Measurements from ENCODE around the gene ST6GALNAC4. TPM values are rescaled to one million over a fixed set of nuclear protein-coding genes. Genes with fewer than 3 reads are reported as not detected.
A peak's percentile ranks its signal among the peaks of the same experiment; 100 is the strongest.

The ST6GALNAC4 gene
- total RNA-seq, 1 donor from 2014 or later, result 17.5 TPM

DNA sequence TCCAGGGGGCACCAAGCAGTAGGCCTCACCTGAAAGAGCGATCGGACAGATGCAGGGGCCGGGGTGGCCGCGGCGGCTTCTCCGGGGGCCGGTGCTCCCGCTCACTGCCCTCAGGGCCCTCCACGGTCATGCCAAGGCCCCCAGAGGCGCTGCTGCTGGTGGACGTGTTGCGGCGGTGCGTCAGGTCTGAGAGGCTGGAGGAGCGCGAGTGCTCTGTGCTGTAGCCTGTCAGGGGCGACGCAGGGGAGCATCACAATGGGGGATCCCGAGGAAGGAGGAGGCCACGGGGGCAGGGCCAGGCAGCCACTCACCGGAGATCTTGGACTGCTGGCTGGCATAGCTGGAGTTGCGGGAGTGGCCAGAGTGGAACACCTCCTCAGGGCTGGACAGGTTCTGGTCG is 28.5 kb upstream of the ST6GALNAC4 start:
- H3K9me3 Mint-ChIP-seq, result no peaks in the 10 kb centered on the region
- TF ChIP-seq, protein P1, sequence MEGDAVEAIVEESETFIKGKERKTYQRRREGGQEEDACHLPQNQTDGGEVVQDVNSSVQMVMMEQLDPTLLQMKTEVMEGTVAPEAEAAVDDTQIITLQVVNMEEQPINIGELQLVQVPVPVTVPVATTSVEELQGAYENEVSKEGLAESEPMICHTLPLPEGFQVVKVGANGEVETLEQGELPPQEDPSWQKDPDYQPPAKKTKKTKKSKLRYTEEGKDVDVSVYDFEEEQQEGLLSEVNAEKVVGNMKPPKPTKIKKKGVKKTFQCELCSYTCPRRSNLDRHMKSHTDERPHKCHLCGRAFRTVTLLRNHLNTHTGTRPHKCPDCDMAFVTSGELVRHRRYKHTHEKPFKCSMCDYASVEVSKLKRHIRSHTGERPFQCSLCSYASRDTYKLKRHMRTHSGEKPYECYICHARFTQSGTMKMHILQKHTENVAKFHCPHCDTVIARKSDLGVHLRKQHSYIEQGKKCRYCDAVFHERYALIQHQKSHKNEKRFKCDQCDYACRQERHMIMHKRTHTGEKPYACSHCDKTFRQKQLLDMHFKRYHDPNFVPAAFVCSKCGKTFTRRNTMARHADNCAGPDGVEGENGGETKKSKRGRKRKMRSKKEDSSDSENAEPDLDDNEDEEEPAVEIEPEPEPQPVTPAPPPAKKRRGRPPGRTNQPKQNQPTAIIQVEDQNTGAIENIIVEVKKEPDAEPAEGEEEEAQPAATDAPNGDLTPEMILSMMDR (conservative IDR thresholded peaks at IDR 0.05), result no peak
- peaks cover 11% of the 10 kb centered on the region for H3K36me3 Mint-ChIP-seq
- no peak overlapping the region for H3K27ac Mint-ChIP-seq
- no peaks in the 10 kb centered on the region for H3K27me3 Mint-ChIP-seq
- H3K4me3 Mint-ChIP-seq, result no peak overlapping the region
- DNase-seq (ENCODE audit: extremely low spot score, unreplicated experiment), result no peak
- peaks cover 25% of the 10 kb centered on the region for H3K4me1 Mint-ChIP-seq (ENCODE audit: unreplicated experiment)

- TF ChIP-seq, protein P1 (conservative IDR thresholded peaks at IDR 0.05), result no peak
- peaks cover 11% of the 10 kb centered on the region for H3K36me3 Mint-ChIP-seq
- H3K9me3 Mint-ChIP-seq, result no peaks in the 10 kb centered on the region
- H3K27me3 Mint-ChIP-seq, result no peaks in the 10 kb centered on the region
- H3K27ac Mint-ChIP-seq, result no peak overlapping the region
- DNase-seq (ENCODE audit: extremely low spot score, unreplicated experiment), result no peak
- H3K4me3 Mint-ChIP-seq, result no peak overlapping the region
- H3K4me1 Mint-ChIP-seq (ENCODE audit: unreplicated experiment), result peaks cover 22% of the 10 kb centered on the region
Measured at GRCh38 chr9:127944586-127945218, 27.9 kb upstream of the ST6GALNAC4 start.

- Mint-ChIP-seq H3K27ac (peak overlapping the region; percentile 53), H3K9me3 (no peaks in the 10 kb centered on the region), H3K27me3 (no peaks in the 10 kb centered on the region), H3K36me3 (peaks cover 11% of the 10 kb centered on the region), H3K4me3 (no peak overlapping the region), H3K4me1 (ENCODE audit: unreplicated experiment) (peaks cover 22% of the 10 kb centered on the region)
- TF ChIP-seq, protein P1 (conservative IDR thresholded peaks at IDR 0.05), result peak; percentile 87
- no peak for DNase-seq (ENCODE audit: extremely low spot score, unreplicated experiment)
Measured at GRCh38 chr9:127943731-127944144, 26.9 kb upstream of the ST6GALNAC4 start.

DNA sequence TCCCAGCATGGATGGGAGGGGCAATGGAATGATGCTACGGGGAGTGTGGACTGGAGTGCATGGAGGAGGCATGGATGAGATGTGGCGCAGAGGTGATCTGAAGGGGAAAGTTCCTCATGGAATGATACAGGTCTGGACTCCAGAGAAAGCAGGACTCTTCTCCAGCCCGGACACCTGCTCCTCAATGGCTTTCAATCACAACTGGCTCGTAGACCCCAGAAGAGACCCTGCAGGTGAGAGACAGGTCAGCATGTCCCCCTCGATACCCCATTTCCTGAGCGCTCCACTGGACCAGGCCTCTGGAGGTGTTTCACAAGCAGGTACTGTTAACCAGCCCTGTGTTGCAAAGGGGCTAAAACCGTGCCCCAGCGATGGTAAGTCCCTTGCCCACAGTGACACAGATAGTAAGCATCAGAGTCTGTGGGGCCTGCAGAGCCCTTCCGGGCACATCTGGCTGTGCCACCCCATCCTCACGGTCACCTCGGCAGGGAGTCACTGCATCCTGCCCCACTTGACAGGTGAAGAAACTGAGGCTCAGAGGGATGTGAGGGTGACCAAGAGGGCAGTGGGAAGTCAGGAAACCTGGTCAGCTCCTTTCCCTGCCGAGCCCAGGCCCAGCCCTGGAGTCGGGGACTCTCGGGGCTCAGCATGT is 26.3 kb upstream of the ST6GALNAC4 start:
- Mint-ChIP-seq H3K4me1 (ENCODE audit: unreplicated experiment) (peaks cover 22% of the 10 kb centered on the region), H3K27ac (peak overlapping the region; percentile 44), H3K27me3 (no peaks in the 10 kb centered on the region), H3K4me3 (no peak overlapping the region), H3K36me3 (peaks cover 11% of the 10 kb centered on the region), H3K9me3 (no peaks in the 10 kb centered on the region)
- no peak for DNase-seq (ENCODE audit: extremely low spot score, unreplicated experiment)
- TF ChIP-seq, protein P1 (conservative IDR thresholded peaks at IDR 0.05), result no peak

- H3K27me3 Mint-ChIP-seq, result no peaks in the 10 kb centered on the region
- no peaks in the 10 kb centered on the region for H3K9me3 Mint-ChIP-seq
- H3K4me1 Mint-ChIP-seq (ENCODE audit: unreplicated experiment), result peaks cover 23% of the 10 kb centered on the region
- peaks cover 7% of the 10 kb centered on the region for H3K36me3 Mint-ChIP-seq
- H3K4me3 Mint-ChIP-seq, result no peak overlapping the region
- H3K27ac Mint-ChIP-seq, result peak overlapping the region; percentile 44
- TF ChIP-seq, protein P1 (conservative IDR thresholded peaks at IDR 0.05), result peak; percentile 91
- no peak for DNase-seq (ENCODE audit: extremely low spot score, unreplicated experiment)
Measured at GRCh38 chr9:127942216-127943010, 25.6 kb upstream of the ST6GALNAC4 start.

Measured in type B pancreatic cell (in vitro differentiated cells).